Right lobe of liver (tissue), 4 donors: ENCODE measurements around the gene TRAPPC2.

ENCODE experiments used
- CTCF ChIP-seq, 4 donors: fragments of 200-600 bp in 3 of 4; fragments of 450-650 bp in 1 of 4; IDR thresholded peaks; one replicate each; pipeline versions ENCODE4 v1.5.1 to v1.8.0; 2016 to 2022; ENCODE audit warnings: antibody characterized with exemption in 4 of 4, mild to moderate bottlenecking in 2 of 4
- POLR2A ChIP-seq: fragments of 450-650 bp; IDR thresholded peaks from one replicate; pipeline ENCODE4 v1.6.1; 2017; ENCODE audit warnings: antibody characterized with exemption, mild to moderate bottlenecking
- donor health status: DM: no; HTN: no; CAD: no.
- donor health status: DM: no; HTN: no; CAD: no.
- donor health status: DM: no; HTN: yes; CAD: no.

GRCh38 chrX:13719192-13719856 is 15.1 kb downstream of the TRAPPC2 start:
- TF ChIP-seq CTCF (IDR thresholded peaks at IDR 0.05), result no peak
- TF ChIP-seq POLR2A, result no peak
